Nucleus accumbens (tissue), 56 donors: Measurements from ENCODE around the gene POLE2.
"Not testable (repeated sequence)": the region's sequence is repeated elsewhere in the genome, so short reads cannot be mapped to it uniquely, and the experiment has no call there.

Experiments used
- DNase-seq, 56 donors: peaks; one replicate each; lab custom pipeline; 2025; lab: John Stamatoyannopoulos, UW

The POLE2 gene

GRCh38 chr14:49687942-49688700 lies at the start of gene POLE2:
Gene POLE2 (minus strand): TSS chr14:49688214. CDS start chr14:49688203, 11 bp downstream.
- peak in 52 of 56 donors; percentile 5 to 75 (median 51) for DNase-seq

GRCh38 chr14:49735669-49736068 lies 47.7 kb upstream of the POLE2 start:
- not testable (repeated sequence) for DNase-seq

DNA sequence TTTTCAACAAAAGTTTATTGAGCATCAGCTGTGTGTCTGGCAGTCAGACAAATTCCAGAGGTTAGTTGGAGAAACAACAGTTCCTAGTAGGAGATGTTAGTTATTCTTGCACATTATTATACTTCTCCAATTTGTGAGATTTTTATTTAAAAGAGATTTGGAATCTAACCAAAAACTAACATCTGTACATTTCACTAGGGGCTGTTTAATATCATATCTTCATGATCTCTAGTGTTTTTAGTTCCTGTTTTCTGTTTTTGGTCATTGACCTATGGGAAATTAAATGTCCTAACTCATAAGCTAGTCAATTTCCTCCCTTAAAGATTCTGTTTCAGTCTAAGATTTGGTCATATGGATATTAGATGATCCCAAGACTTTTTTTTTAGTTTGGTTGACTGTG lies 45.8 kb upstream of the POLE2 start:
- DNase-seq, result no peak

DNA sequence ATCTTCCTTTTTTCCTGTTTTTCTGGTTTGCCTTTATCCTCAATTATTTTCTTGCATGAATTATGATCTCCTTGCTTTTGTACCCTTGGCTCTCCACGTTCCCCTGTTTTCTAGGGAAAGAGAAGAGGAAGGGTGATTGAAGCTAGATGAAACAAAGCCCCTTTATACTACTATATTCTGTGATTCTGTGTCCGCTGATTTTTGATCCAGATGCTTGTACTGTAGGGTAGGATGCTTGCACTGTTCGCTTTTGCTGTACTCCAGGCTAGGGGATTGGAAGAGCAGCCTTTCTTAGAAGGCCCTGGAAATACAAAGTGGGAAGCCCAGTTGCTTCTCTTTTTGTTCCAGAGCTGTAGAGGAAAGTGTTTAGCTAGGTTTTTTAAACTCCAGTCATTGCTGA lies 44.9 kb upstream of the POLE2 start:
- peak in 6 of 56 donors; percentile 0 to 5 (median 2) for DNase-seq

DNA sequence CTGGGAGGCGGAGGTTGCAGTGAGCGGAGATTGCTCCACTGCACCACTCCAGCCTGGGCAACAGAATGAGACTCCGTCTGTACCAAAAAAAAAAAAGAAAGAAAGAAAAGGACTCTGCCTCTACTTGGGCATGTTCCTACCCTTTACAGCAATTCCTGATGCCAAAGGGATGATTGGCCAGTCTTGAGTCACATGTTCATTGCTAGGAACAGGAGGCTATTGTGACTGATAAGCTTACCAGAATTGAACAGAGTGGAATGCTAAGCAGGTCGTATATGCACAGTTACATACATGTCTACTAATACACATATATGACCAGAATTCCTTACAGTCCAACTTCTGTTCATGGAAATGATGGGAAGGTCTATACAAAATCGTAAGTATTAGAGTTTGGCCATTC lies 39.2 kb upstream of the POLE2 start:
- peak in 1 of 56 donors; percentile 0 for DNase-seq

GRCh38 chr14:49721733-49722435 lies 33.9 kb upstream of the POLE2 start:
- DNase-seq, result not testable (repeated sequence)

- DNase-seq, result no peak
Measured at GRCh38 chr14:49720744-49721143, 32.7 kb upstream of the POLE2 start.

- DNase-seq, result not testable (repeated sequence)
Measured at GRCh38 chr14:49710993-49711392, 23.0 kb upstream of the POLE2 start.

GRCh38 chr14:49704471-49704870 lies 16.5 kb upstream of the POLE2 start:
- not testable (repeated sequence) for DNase-seq

DNA sequence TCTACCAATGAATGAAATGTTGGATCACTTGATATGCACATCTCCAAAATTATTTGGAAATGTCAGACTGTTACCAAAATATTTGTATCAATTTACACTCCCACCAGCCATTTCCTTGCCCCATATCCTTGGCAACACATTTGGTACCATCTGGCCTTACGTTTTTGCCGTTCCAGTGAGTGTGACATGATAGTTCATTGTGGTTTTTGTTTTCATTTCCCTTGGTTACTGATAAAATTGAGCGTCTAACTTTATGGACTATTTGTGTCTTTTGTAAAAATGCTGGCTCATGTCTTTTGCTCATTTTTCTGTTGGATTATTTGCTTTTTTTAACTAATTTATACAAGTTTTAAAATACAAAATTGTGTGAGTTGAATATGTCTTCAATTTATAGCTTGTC lies 16.0 kb upstream of the POLE2 start:
- DNase-seq, result no peak

DNA sequence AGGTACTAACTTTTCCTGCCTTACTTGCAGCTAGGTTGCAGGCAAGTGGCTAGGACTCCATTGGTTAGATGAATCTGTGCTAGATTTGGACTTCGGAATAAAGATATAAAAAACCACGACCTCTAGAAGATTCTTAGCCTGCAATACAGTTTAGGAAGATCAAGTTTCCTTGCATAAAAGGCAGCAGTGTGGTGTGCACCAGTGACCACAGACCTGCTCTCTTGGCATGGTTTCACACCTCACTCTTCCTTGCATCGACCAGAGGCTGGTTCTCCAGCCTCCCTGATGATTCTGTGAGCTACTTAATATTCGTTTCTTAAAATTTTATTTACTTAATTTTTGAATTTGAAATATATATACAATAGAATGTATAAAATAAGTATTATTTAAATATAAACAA lies 14.7 kb upstream of the POLE2 start:
- no peak for DNase-seq

DNA sequence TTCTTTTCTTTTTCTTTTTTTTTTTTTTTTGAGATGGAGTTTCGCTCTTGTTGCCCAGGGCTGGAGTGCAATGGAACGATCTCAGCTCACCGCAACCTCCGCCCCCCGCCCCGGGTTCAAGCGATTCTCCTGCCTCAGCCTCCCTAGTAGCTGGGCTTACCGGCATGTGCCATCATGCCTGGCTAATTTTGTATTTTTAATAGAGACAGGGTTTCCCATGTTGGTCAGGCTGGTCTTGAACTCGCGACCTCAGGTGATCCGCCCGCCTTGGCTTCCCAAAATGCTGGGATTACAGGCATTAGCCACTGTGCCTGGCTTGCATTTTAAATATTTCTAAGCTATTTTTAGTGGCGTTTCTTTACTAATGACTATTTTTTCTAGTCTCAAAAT lies 5.7 kb upstream of the POLE2 start:
- DNase-seq, result not testable (repeated sequence)

DNA sequence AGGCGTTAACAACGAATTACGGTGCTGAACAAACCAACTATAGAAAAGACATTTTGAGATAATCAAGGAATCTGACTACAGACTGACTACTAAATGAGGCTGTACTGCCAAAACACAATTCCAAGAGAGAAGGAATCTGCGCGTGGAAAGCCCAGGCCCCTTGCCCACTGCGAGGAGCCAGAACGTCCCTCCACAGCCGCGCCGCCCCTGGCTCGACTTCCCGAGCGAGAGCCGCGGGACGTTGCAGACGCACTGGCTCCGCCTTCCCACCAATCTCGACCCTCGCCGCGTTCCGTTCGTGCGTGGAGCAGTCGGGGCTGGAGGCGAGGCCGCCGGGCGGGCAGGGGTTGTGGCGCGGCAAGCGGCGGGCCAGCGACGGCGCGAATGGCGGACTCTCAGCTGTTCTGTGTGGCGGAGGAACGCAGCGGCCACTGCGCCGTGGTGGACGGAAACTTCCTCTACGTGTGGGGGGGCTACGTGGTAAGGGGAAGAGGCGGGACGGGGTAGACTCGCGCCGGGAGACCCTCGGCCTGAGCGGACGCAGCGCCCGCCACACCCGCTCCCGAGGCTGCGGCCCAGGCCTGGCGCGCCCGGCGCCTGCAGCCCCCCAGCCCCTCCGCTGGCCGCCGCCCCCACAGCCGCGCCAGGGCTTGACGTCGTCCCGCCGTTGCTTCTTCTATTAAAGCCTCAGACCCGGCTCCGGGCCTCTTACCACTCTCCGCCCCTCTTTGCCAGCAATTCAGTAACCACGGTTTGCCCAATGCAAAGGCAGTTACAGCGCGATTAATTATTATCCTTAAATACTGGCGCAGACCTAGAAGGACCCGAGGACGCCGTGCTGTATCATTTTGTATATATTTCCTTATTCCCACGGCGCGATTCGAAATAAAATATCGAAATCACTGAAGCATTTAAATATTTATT lies 5.1 kb upstream of the POLE2 start, which contains the start of gene KLHDC1:
KLHDC1 (plus strand) TSS at position 310 of the 924 bp plus-strand sequence; CDS start at position 385, 75 bp downstream.
- DNase-seq, result peak in 55 of 56 donors; percentile 36 to 92 (median 80)

DNA sequence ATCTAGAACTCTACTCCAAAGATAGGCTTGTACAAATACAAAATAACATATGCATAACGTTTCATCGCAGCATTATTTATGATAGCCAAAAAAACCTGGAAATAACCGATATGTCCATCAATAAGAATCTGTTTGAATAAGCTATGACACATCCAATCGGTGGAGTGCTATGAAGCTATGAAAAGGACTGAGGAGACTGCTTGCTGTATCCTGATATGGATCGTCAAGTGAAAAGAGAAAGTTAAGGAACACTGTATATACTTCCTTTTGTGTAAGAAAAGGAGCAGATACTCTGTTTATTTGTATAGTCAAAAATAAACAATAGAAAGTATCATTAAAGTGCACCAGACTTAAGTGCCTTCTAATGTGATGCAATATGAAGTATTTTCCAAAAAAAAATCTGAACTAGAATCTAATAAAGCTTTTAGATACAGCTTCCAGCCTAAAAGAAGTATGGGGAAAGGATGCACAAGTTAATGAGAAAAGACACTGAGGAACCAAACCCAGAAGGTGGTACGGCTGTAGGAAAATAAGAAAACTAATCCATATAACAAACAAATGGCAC lies 4.3 kb upstream of the POLE2 start:
- no peak for DNase-seq

- DNase-seq, result no peak
Measured at GRCh38 chr14:49691031-49691430, 3.0 kb upstream of the POLE2 start.

DNA sequence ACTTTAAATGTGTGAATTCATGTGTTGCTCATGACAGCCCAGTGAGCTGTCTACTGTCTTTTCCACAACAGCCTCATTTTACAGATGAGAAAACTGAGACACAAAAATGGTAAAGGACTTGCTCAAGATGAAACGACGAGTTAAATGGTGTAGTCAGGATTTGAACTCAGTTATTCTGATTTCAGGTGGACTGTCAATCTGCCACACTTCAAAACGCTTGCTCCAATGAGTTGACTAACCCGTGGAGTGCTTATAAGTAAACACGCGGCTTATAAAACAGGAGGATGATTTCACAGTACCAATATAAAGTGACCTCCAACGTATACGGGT lies 652 bp upstream of the POLE2 start:
- DNase-seq, result no peak

GRCh38 chr14:49686425-49686824 lies 1.6 kb downstream of the POLE2 start:
- DNase-seq, result no peak

DNA sequence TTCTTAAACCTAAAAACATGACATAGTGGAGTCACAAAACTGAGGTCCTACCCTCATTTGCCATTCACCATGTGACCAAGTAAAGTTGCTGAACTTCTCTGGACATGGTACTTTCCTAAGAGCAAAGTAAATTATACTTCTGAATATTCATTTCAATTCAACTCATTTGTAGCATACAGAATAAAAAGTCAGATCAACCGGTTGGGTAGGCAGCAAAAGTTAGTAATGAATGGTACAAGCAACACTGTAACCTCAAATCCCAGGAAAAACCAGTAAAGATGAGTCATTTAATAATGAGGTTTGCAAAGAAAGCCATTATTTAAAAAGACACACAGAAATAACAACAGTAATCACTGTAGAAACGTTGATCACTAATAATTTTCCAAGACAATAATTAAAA lies 8.7 kb downstream of the POLE2 start:
- no peak for DNase-seq

GRCh38 chr14:49677643-49678042 lies 10.4 kb downstream of the POLE2 start:
- DNase-seq, result no peak

DNA sequence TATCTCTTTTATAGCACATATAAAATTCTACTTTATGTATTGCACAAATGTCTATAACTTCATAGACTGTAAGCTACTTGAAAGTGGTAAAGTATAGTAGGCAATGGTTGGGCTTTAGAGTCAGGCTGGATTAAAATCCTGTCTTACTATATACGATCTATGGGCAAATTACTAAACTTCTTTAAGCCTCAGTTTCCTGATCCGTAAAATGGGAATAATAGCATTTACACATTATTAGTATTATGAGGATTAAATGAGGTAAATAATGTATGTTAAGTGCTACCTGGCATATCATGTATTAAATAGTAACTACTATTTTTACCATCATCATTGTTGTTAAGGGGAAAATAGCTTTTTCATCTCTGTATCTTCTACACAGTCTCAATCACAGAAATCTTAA lies 14.4 kb downstream of the POLE2 start:
- DNase-seq, result no peak

GRCh38 chr14:49670475-49670874 lies 17.5 kb downstream of the POLE2 start:
- DNase-seq, result no peak
